HepG2 (cell line): Measurements from ENCODE around the gene PPP1R14D. TPM values are rescaled to one million over a fixed set of nuclear protein-coding genes. Genes with fewer than 3 reads are reported as not detected.

Source experiments
- CBFB ChIP-seq: sonication (generic); formaldehyde crosslinking; IDR thresholded peaks from 2 replicates; pipeline ENCODE4 v1.4.0; 2020; ENCODE audit warnings: missing genetic modification reagents
- FOXA3 ChIP-seq: IDR thresholded peaks from 2 replicates; pipeline ENCODE4 v1.6.1; 2016; ENCODE audit warnings: missing genetic modification reagents, missing compliant biosample characterization
- FOXJ3 ChIP-seq: sonication (generic); formaldehyde crosslinking; IDR thresholded peaks from 2 replicates; pipeline ENCODE4 v1.4.0; 2020; ENCODE audit warnings: missing genetic modification reagents, mild to moderate bottlenecking, borderline replicate concordance
- FOXM1 ChIP-seq: sonication (generic); formaldehyde crosslinking; IDR thresholded peaks from 2 replicates; pipeline ENCODE4 v1.5.0; 2020; ENCODE audit warnings: missing genetic modification reagents
- GATAD1 ChIP-seq: IDR thresholded peaks from 2 replicates; pipeline ENCODE4 v1.6.1; 2016; ENCODE audit warnings: missing genetic modification reagents, missing compliant biosample characterization
- HDAC6 ChIP-seq: fragments of 200-600 bp; sonication (generic); IDR thresholded peaks from 2 replicates; pipeline ENCODE4 v1.7.0; 2017; ENCODE audit warnings: mild to moderate bottlenecking, antibody characterized with exemption, low read length, low read depth
- KAT8 ChIP-seq: IDR thresholded peaks from 2 replicates; pipeline ENCODE4 v1.6.1; 2016; ENCODE audit warnings: missing genetic modification reagents, missing compliant biosample characterization
- KDM3A ChIP-seq: IDR thresholded peaks from 2 replicates; pipeline ENCODE4 v1.6.1; 2018; ENCODE audit warnings: low read depth, missing compliant biosample characterization
- KLF11 ChIP-seq: IDR thresholded peaks from 2 replicates; pipeline ENCODE4 v1.6.1; 2016; ENCODE audit warnings: missing compliant biosample characterization
- KLF6 ChIP-seq: IDR thresholded peaks from 2 replicates; pipeline ENCODE4 v1.8.0; 2016; ENCODE audit warnings: missing biosample characterization, missing genetic modification reagents
- NFYC ChIP-seq: IDR thresholded peaks from 2 replicates; pipeline ENCODE4 v1.6.1; 2016; ENCODE audit warnings: missing genetic modification reagents, missing compliant biosample characterization
- PAX8 ChIP-seq: sonication (generic); formaldehyde crosslinking; IDR thresholded peaks from 2 replicates; pipeline ENCODE4 v1.8.0; 2022; ENCODE audit warnings: mild to moderate bottlenecking, missing genetic modification reagents, borderline replicate concordance
- SOX5 ChIP-seq: IDR thresholded peaks from 2 replicates; pipeline ENCODE4 v1.6.1; 2016; ENCODE audit warnings: borderline replicate concordance
- SP1 ChIP-seq, 2 experiments: fragments of 450-650 bp in 1 of 2; sonication (generic) in 1 of 2; formaldehyde crosslinking in 1 of 2; IDR thresholded peaks; 2 replicates each; pipeline versions ENCODE4 v1.4.0 to v1.6.1; 2016 to 2020; ENCODE audit warnings: missing genetic modification reagents in 1 of 2
- SPEN ChIP-seq: sonication (generic); formaldehyde crosslinking; IDR thresholded peaks from 2 replicates; pipeline ENCODE4 v1.5.1; 2020; ENCODE audit warnings: low read depth, mild to moderate bottlenecking, missing genetic modification reagents
- TCF12 ChIP-seq, 2 experiments: fragments of 450-650 bp in 1 of 2; sonication (generic) in 1 of 2; formaldehyde crosslinking in 1 of 2; IDR thresholded peaks; 2 replicates each; pipeline versions ENCODE4 v1.6.1 to v1.8.0; 2017 to 2022; ENCODE audit warnings: antibody characterized with exemption in 1 of 2, mild to moderate bottlenecking in 1 of 2, missing genetic modification reagents in 1 of 2, moderate library complexity in 1 of 2
- ZBTB46 ChIP-seq: sonication (generic); formaldehyde crosslinking; IDR thresholded peaks from 2 replicates; pipeline ENCODE4 v1.4.0; 2020; ENCODE audit warnings: mild to moderate bottlenecking, missing genetic modification reagents, borderline replicate concordance
- ZFP1 ChIP-seq: IDR thresholded peaks from 2 replicates; pipeline ENCODE4 v1.6.1; 2016
- ZNF124 ChIP-seq: sonication (generic); formaldehyde crosslinking; IDR thresholded peaks from 2 replicates; pipeline ENCODE4 v1.4.0; 2020; ENCODE audit warnings: missing genetic modification reagents
- ZNF503 ChIP-seq: sonication (generic); formaldehyde crosslinking; IDR thresholded peaks from 2 replicates; pipeline ENCODE4 v1.4.0; 2020; ENCODE audit warnings: missing genetic modification reagents
- ZNF558 ChIP-seq: sonication (generic); formaldehyde crosslinking; IDR thresholded peaks from 2 replicates; pipeline ENCODE4 v1.9.0; 2022; ENCODE audit warnings: mild to moderate bottlenecking, missing genetic modification reagents, borderline replicate concordance
- ZNF576 ChIP-seq: sonication (generic); formaldehyde crosslinking; IDR thresholded peaks from 2 replicates; pipeline ENCODE4 v1.4.0; 2020; ENCODE audit warnings: mild to moderate bottlenecking, missing genetic modification reagents
- ZNF577 ChIP-seq: sonication (generic); formaldehyde crosslinking; IDR thresholded peaks from 2 replicates; pipeline ENCODE4 v1.4.0; 2020; ENCODE audit warnings: mild to moderate bottlenecking, low read depth, missing genetic modification reagents, borderline replicate concordance
- ZNF580 ChIP-seq: IDR thresholded peaks from 2 replicates; pipeline ENCODE4 v1.6.1; 2016; ENCODE audit warnings: low read depth, borderline replicate concordance
- ZNF598 ChIP-seq: sonication (generic); formaldehyde crosslinking; IDR thresholded peaks from 2 replicates; pipeline ENCODE4 v1.5.1; 2020; ENCODE audit warnings: mild to moderate bottlenecking, missing genetic modification reagents, borderline replicate concordance
- ZNF761 ChIP-seq: sonication (generic); formaldehyde crosslinking; conservative IDR thresholded peaks from 2 replicates; pipeline ENCODE4 v1.4.0; 2020; ENCODE audit warnings: mild to moderate bottlenecking, missing genetic modification reagents
- ZSCAN21 ChIP-seq: sonication (generic); formaldehyde crosslinking; IDR thresholded peaks from 2 replicates; pipeline ENCODE4 v1.8.0; 2022; ENCODE audit warnings: mild to moderate bottlenecking, missing genetic modification reagents, moderate library complexity, borderline replicate concordance
- polyA plus RNA-seq, 8 experiments: library from polyadenylated mRNA; depleted of rRNA in 3 of 8; stranded (reverse) in 7 of 8; unstranded in 1 of 8; fragments of >200 nt; fragmentation: Illumina TruSeq in 4 of 8; extraction: Trizol in 4 of 8; gene quantifications; 2 replicates each; pipeline versions ENCODE4 v1.2.1 to v1.2.3, GENCODE V29; 2011 to 2016; ENCODE audit warnings: low read depth in 4 of 8, missing spikeins in 1 of 8, mixed read lengths in 1 of 8; ENCODE audit not compliant: insufficient read depth in 1 of 8
- total RNA-seq, 5 experiments: library from RNA; depleted of rRNA; stranded (reverse); fragments of >200 nt; fragmentation: Illumina TruSeq; extraction: Trizol; gene quantifications; 2 replicates each; pipeline ENCODE4 v1.2.3, GENCODE V29; 2016; ENCODE audit warnings: low read depth in 1 of 5

The PPP1R14D gene
- total and polyA plus RNA-seq, 2 of the 13 experiments (the other 11 are each of a cell fraction or from before 2014, with no cell fraction given): 0.53 to 0.55 TPM

- no peak for TF ChIP-seq PAX8 (CRISPR knock-in tag)
- no peak for TF ChIP-seq FOXM1 (CRISPR knock-in tag)
- TF ChIP-seq SPEN (CRISPR knock-in tag): peak; percentile 35; the same call in 1 of the 2 replicates
- 0 out of 2 replicates have a peak, but pooled peaks have one; percentile 21 for TF ChIP-seq ZNF761
- TF ChIP-seq ZNF558 (CRISPR knock-in tag): no peak
- TF ChIP-seq NFYC (CRISPR knock-in tag): no peak
- TF ChIP-seq ZNF124 (CRISPR knock-in tag): peak; percentile 65; the same call in 1 of the 2 replicates
- no peak; the same call in 1 of the 2 replicates for TF ChIP-seq ZSCAN21 (CRISPR knock-in tag)
- TF ChIP-seq ZNF598 (CRISPR knock-in tag): 0 out of 2 replicates have a peak, but pooled peaks have one; percentile 33
- peak; percentile 65; the same call in 1 of the 2 replicates for TF ChIP-seq KLF11 (CRISPR knock-in tag)
- peak; percentile 60; the same call in 1 of the 2 replicates for TF ChIP-seq KAT8 (CRISPR knock-in tag)
- TF ChIP-seq FOXJ3: no peak
- TF ChIP-seq SP1 (IDR thresholded peaks at IDR 0.05): no peak
- TF ChIP-seq SP1 (CRISPR knock-in tag; IDR thresholded peaks at IDR 0.05): no peak
- TF ChIP-seq TCF12 (IDR thresholded peaks at IDR 0.05): no peak
- TF ChIP-seq TCF12 (CRISPR knock-in tag; IDR thresholded peaks at IDR 0.05): no peak
- no peak for TF ChIP-seq ZNF577 (CRISPR knock-in tag)
- TF ChIP-seq ZNF503 (CRISPR knock-in tag): no peak
- TF ChIP-seq CBFB: peak; percentile 53; the same call in 1 of the 2 replicates
- peak; percentile 42 for TF ChIP-seq FOXA3 (CRISPR knock-in tag)
- TF ChIP-seq ZBTB46 (CRISPR knock-in tag): no peak
- peak; percentile 63; the same call in 1 of the 2 replicates for TF ChIP-seq ZNF580
- no peak for TF ChIP-seq ZFP1 (CRISPR knock-in tag)
- TF ChIP-seq HDAC6: no peak
- TF ChIP-seq ZNF576: no peak
- 0 out of 2 replicates have a peak, but pooled peaks have one; percentile 44 for TF ChIP-seq KLF6 (CRISPR knock-in tag)
- 0 out of 2 replicates have a peak, but pooled peaks have one; percentile 38 for TF ChIP-seq SOX5
- 0 out of 2 replicates have a peak, but pooled peaks have one; percentile 50 for TF ChIP-seq KDM3A (CRISPR knock-in tag)
- TF ChIP-seq GATAD1 (CRISPR knock-in tag): peak; percentile 61; the same call in 1 of the 2 replicates
Observed at GRCh38 chr15:40782609-40783227, 45.8 kb downstream of the PPP1R14D start (continued).
